GM10266 (cell line): Measurements from ENCODE around the gene EML2.

ENCODE experiments used
- DNase-seq: peaks from one replicate; pipeline ENCODE4 v3.0.0; 2012; ENCODE audit errors: extremely low spot score
- TF ChIP-seq, protein P1 (sequence below): IDR thresholded peaks from 2 replicates; pipeline ENCODE4 v1.5.1; 2012; ENCODE audit warnings: mild to moderate bottlenecking, low read depth; ENCODE audit not compliant: control insufficient read depth, insufficient read depth; ENCODE audit errors: missing control alignments

EML2 gene

GRCh38 chr19:45592366-45592765, 46.8 kb downstream of the EML2 start:
- TF ChIP-seq, protein P1, sequence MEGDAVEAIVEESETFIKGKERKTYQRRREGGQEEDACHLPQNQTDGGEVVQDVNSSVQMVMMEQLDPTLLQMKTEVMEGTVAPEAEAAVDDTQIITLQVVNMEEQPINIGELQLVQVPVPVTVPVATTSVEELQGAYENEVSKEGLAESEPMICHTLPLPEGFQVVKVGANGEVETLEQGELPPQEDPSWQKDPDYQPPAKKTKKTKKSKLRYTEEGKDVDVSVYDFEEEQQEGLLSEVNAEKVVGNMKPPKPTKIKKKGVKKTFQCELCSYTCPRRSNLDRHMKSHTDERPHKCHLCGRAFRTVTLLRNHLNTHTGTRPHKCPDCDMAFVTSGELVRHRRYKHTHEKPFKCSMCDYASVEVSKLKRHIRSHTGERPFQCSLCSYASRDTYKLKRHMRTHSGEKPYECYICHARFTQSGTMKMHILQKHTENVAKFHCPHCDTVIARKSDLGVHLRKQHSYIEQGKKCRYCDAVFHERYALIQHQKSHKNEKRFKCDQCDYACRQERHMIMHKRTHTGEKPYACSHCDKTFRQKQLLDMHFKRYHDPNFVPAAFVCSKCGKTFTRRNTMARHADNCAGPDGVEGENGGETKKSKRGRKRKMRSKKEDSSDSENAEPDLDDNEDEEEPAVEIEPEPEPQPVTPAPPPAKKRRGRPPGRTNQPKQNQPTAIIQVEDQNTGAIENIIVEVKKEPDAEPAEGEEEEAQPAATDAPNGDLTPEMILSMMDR, result no peak
- DNase-seq, result no peak

DNA sequence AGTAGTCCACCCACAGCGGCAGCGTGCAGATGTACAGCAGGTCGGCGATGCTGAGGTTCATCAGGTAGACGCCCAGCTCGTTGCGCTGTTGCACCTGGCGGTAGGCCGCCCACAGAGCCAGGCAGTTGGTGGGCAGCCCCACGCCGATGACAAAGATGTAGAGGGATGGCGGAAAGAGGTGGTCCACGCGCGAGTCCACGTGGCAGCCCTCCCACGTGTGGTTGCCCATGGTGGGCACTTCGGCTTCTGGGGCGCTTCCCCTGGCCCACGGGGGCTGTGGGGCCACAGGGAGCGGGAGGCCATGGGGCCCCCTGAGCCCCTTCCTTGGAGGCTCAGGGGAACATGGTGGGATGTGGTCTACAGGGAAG, 47.6 kb downstream of the EML2 start:
- TF ChIP-seq, protein P1, result no peak

GRCh38 chr19:45591004-45591637, 48.1 kb downstream of the EML2 start:
- DNase-seq, result peak; percentile 82
- TF ChIP-seq, protein P1, result peak; percentile 66

More for the DNA sequence above, 47.6 kb downstream of the EML2 start:
- DNase-seq, result no peak

GRCh38 chr19:45590300-45591003, 48.7 kb downstream of the EML2 start:
- TF ChIP-seq, protein P1, result no peak
- DNase-seq, result no peak

GRCh38 chr19:45589768-45590167, 49.4 kb downstream of the EML2 start:
- no peak for DNase-seq
- TF ChIP-seq, protein P1, result no peak

DNA sequence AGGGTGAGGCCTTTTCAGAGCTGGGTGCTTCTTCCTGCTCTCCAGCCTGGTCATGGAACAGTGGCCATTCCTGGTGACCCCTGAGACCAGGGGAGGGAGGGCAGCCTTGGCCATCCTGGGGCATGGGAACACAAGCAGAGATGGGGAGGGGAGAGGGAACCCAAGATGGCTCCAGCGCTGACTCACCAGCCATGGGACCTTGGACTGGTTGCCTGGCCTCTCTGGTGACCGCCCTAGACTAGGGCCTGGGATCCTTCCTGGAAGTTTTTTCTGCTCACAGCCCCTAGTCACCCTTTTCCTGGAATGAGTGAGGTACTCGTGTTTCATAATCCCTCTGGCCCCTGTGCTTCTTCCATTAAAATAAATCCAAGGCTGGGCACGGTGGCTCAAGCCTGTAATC, 51.3 kb downstream of the EML2 start:
- TF ChIP-seq, protein P1, result no peak
- DNase-seq, result no peak

DNA sequence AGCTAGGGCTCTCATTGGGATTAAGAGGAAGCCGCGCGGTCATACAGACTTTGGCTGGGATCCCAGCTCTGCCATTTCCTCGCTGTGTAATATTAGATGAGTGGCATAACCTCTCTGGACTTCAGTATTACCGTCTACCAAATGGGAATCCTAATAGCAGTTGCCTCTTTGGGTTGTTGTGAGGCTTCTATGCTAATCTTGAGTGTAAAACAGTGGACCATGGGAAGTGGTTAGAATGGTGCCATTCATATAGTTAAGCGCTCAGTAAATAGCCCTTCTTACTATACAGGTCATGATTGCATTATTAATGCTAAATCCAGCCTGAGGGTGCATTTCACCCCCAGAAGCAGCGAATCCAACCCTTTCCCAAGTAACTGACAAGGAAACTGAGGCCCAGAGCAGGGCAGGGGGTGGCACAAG, 54.0 kb downstream of the EML2 start:
- TF ChIP-seq, protein P1, result no peak
- no peak for DNase-seq
